Natural killer cell (primary cell): Measurements from ENCODE around the gene NOS1AP. TPM values are rescaled to one million over a fixed set of nuclear protein-coding genes. Genes with fewer than 3 reads are reported as not detected.

Experiments
- ATAC-seq, 3 donors: fragments of 150-1000 bp in 2 of 3; fragments of 200-7000 bp in 1 of 3; cut with Tn5 transposase; 1 replicate in 1 of 3; 2 replicates in 2 of 3; pipeline ENCODE4 v1.10.0; 2021; ENCODE audit warnings: mild to moderate bottlenecking in 2 of 3, moderate library complexity in 2 of 3
- DNase-seq, 2 donors: peaks; one replicate each; pipeline versions ENCODE4 v3.0.0 to v3.0.0-alpha.2; 2013 to 2021; ENCODE audit warnings: mixed read lengths in 1 of 2
- H3K27ac ChIP-seq: one replicate; pipeline ENCODE4 v1.5.1; 2013; ENCODE audit warnings: mild to moderate bottlenecking, low read length
- H3K27me3 ChIP-seq: one replicate; pipeline ENCODE4 v1.6.1; 2013; ENCODE audit warnings: low read length; ENCODE audit not compliant: control insufficient read depth, insufficient read depth
- H3K36me3 ChIP-seq: one replicate; pipeline ENCODE4 v1.6.1; 2013; ENCODE audit warnings: low read length; ENCODE audit not compliant: control insufficient read depth, insufficient read depth
- H3K4me1 ChIP-seq: one replicate; pipeline ENCODE4 v1.6.1; 2013; ENCODE audit warnings: low read length; ENCODE audit not compliant: control insufficient read depth, insufficient read depth
- H3K4me3 ChIP-seq: one replicate; pipeline ENCODE4 v1.5.1; 2013; ENCODE audit warnings: low read length
- H3K9me3 ChIP-seq: one replicate; pipeline ENCODE4 v1.6.1; 2013; ENCODE audit warnings: low read length; ENCODE audit not compliant: control insufficient read depth, insufficient read depth
- H3K27ac Mint-ChIP-seq, 2 donors: one replicate each; pipeline ENCODE4 v1.8.0; 2022; ENCODE audit warnings: mild to moderate bottlenecking in 2 of 2, mixed read lengths in 2 of 2, moderate library complexity in 1 of 2
- H3K27me3 Mint-ChIP-seq, 2 donors: one replicate each; pipeline ENCODE4 v1.8.0; 2022; ENCODE audit warnings: low read depth in 2 of 2, mixed read lengths in 2 of 2
- H3K36me3 Mint-ChIP-seq: one replicate; pipeline ENCODE4 v1.8.0; 2022; ENCODE audit warnings: mixed read lengths
- H3K4me1 Mint-ChIP-seq, 2 donors: one replicate each; pipeline ENCODE4 v1.8.0; 2022; ENCODE audit warnings: mixed read lengths in 2 of 2
- H3K4me3 Mint-ChIP-seq: one replicate; pipeline ENCODE4 v1.8.0; 2022; ENCODE audit warnings: mild to moderate bottlenecking, moderate library complexity, mixed read lengths
- H3K9me3 Mint-ChIP-seq, 2 donors: one replicate each; pipeline ENCODE4 v1.8.0; 2022; ENCODE audit warnings: mixed read lengths in 2 of 2
- WGBS: methylation state at CpG from one replicate; pipeline ENCODE4 v1.1.7; 2013; ENCODE audit warnings: missing lambda C conversion rate; ENCODE audit not compliant: insufficient coverage; 5-methylcytosine and 5-hydroxymethylcytosine counted together
- intact Hi-C: fragments of 100-400 bp; cut with micrococcal nuclease; formaldehyde crosslinking; loops from one replicate; pipeline ENCODE4 v1.14.2; 2022
- total RNA-seq, 4 donors: library from RNA; stranded (reverse); fragments of 120-200 nt in 1 of 4; gene quantifications; one replicate each; pipeline versions ENCODE4 v1.2.3 to v1.2.4, GENCODE V29; 2013 to 2022
- TF ChIP-seq, protein P1 (sequence below): fragments of 200-600 bp; IDR thresholded peaks from one replicate; pipeline ENCODE4 v1.8.0; 2022; ENCODE audit warnings: antibody characterized with exemption

The NOS1AP gene
- total RNA-seq, 3 donors from 2014 or later (not counting 1 experiment from before 2014, with no cell fraction given): 0.09 to 0.20 TPM; not detected in 1

GRCh38 chr1:162230096-162230495 is 160.6 kb downstream of the NOS1AP start:
- H3K27ac ChIP-seq: no peak overlapping the region

GRCh38 chr1:162230517-162230916 is 161.0 kb downstream of the NOS1AP start:
- Histone ChIP-seq H3K4me3 (no peak overlapping the region), H3K27ac (no peak overlapping the region), H3K27me3 (no peaks in the 10 kb centered on the region), H3K4me1 (no peaks in the 10 kb centered on the region), H3K36me3 (no peaks in the 10 kb centered on the region), H3K9me3 (no peaks in the 10 kb centered on the region)
- Mint-ChIP-seq H3K36me3 (no peaks in the 10 kb centered on the region), H3K27me3 (peaks cover 14 to 38% of the 10 kb centered on the region in 2 donors), H3K27ac (no peak overlapping the region), H3K4me1 (peaks cover 0 to 6% of the 10 kb centered on the region in 2 donors), H3K9me3 (no peaks in the 10 kb centered on the region), H3K4me3 (no peak overlapping the region)
- ATAC-seq: no peak
- TF ChIP-seq, protein P1, sequence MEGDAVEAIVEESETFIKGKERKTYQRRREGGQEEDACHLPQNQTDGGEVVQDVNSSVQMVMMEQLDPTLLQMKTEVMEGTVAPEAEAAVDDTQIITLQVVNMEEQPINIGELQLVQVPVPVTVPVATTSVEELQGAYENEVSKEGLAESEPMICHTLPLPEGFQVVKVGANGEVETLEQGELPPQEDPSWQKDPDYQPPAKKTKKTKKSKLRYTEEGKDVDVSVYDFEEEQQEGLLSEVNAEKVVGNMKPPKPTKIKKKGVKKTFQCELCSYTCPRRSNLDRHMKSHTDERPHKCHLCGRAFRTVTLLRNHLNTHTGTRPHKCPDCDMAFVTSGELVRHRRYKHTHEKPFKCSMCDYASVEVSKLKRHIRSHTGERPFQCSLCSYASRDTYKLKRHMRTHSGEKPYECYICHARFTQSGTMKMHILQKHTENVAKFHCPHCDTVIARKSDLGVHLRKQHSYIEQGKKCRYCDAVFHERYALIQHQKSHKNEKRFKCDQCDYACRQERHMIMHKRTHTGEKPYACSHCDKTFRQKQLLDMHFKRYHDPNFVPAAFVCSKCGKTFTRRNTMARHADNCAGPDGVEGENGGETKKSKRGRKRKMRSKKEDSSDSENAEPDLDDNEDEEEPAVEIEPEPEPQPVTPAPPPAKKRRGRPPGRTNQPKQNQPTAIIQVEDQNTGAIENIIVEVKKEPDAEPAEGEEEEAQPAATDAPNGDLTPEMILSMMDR: no peak
- intact Hi-C loops: no loop called here
- no peak for DNase-seq
- 92% methylated on average over 2 of the region's 3 CpGs for WGBS

More at GRCh38 chr1:162230096-162230495, 160.6 kb downstream of the NOS1AP start:
- Histone ChIP-seq H3K27me3 (no peaks in the 10 kb centered on the region), H3K9me3 (no peaks in the 10 kb centered on the region), H3K4me1 (no peaks in the 10 kb centered on the region), H3K36me3 (no peaks in the 10 kb centered on the region), H3K4me3 (no peak overlapping the region)
- no peaks in the 10 kb centered on the region for H3K36me3 Mint-ChIP-seq
- DNase-seq (no peak), ATAC-seq (no peak)
- H3K4me1 Mint-ChIP-seq: peaks cover 0 to 6% of the 10 kb centered on the region in 2 donors
- intact Hi-C loops: no loop called here
- WGBS: 95% methylated on average over 3 of the region's 3 CpGs
- TF ChIP-seq, protein P1: no peak
- H3K4me3 Mint-ChIP-seq: no peak overlapping the region
- H3K27me3 Mint-ChIP-seq: peaks cover 13 to 36% of the 10 kb centered on the region in 2 donors
- no peaks in the 10 kb centered on the region for H3K9me3 Mint-ChIP-seq
- H3K27ac Mint-ChIP-seq: no peak overlapping the region

- Histone ChIP-seq H3K4me1 (no peaks in the 10 kb centered on the region), H3K36me3 (no peaks in the 10 kb centered on the region), H3K27ac (no peak overlapping the region), H3K4me3 (no peak overlapping the region), H3K27me3 (no peaks in the 10 kb centered on the region), H3K9me3 (no peaks in the 10 kb centered on the region)
- WGBS: 86% methylated on average over 3 of the region's 3 CpGs
- no peak overlapping the region for H3K27ac Mint-ChIP-seq
- no peaks in the 10 kb centered on the region for H3K9me3 Mint-ChIP-seq
- no peaks in the 10 kb centered on the region for H3K36me3 Mint-ChIP-seq
- peaks cover 17 to 52% of the 10 kb centered on the region in 2 donors for H3K27me3 Mint-ChIP-seq
- ATAC-seq: no peak
- H3K4me1 Mint-ChIP-seq: peaks cover 0 to 6% of the 10 kb centered on the region in 2 donors
- TF ChIP-seq, protein P1: no peak
- intact Hi-C loops: no loop called here
- no peak overlapping the region for H3K4me3 Mint-ChIP-seq
- no peak for DNase-seq
Observed at GRCh38 chr1:162232034-162232711, 162.7 kb downstream of the NOS1AP start.

GRCh38 chr1:162233066-162233465 is 163.6 kb downstream of the NOS1AP start:
- Histone ChIP-seq H3K4me1 (no peaks in the 10 kb centered on the region), H3K27ac (no peak overlapping the region), H3K4me3 (no peak overlapping the region), H3K9me3 (no peaks in the 10 kb centered on the region), H3K36me3 (no peaks in the 10 kb centered on the region), H3K27me3 (no peaks in the 10 kb centered on the region)
- TF ChIP-seq, protein P1: no peak
- Mint-ChIP-seq H3K4me1 (peaks cover 0 to 6% of the 10 kb centered on the region in 2 donors), H3K27ac (no peak overlapping the region), H3K27me3 (peaks cover 17 to 52% of the 10 kb centered on the region in 2 donors), H3K9me3 (no peaks in the 10 kb centered on the region), H3K36me3 (no peaks in the 10 kb centered on the region), H3K4me3 (no peak overlapping the region)
- intact Hi-C loops: no loop called here
- WGBS: no CpG with 5 or more reads among the region's 1 CpG
- ATAC-seq (no peak), DNase-seq (no peak)
